Adipocyte (in vitro differentiated cells): ENCODE data around the gene CYTH1.
"Not testable (repeated sequence)": the region's sequence is repeated elsewhere in the genome, so short reads cannot be mapped to it uniquely, and the experiment has no call there.

Experiments
- DNase-seq: peaks from one replicate; pipeline ENCODE4 v3.0.0-alpha.2; 2015; ENCODE audit warnings: low read depth
- H3K27me3 ChIP-seq: replicated peaks from 2 replicates; pipeline ENCODE4 v1.7.0; 2013; ENCODE audit warnings: mild to moderate bottlenecking, low read length, moderate library complexity; ENCODE audit not compliant: control insufficient read depth, insufficient read depth
- H3K36me3 ChIP-seq: 2 replicates; pipeline ENCODE4 v1.7.0; 2013; ENCODE audit warnings: low read length, mild to moderate bottlenecking, moderate library complexity; ENCODE audit not compliant: control insufficient read depth, insufficient read depth, severe bottlenecking
- H3K4me1 ChIP-seq: 2 replicates; pipeline ENCODE4 v1.7.0; 2013; ENCODE audit warnings: mild to moderate bottlenecking, low read length, moderate library complexity; ENCODE audit not compliant: control insufficient read depth, insufficient read depth
- H3K4me3 ChIP-seq: 2 replicates; pipeline ENCODE4 v1.7.0; 2013; ENCODE audit warnings: mild to moderate bottlenecking, low read length, moderate library complexity
- H3K9ac ChIP-seq: 2 replicates; pipeline ENCODE4 v1.7.0; 2013; ENCODE audit warnings: mild to moderate bottlenecking, low read length, moderate library complexity
- H3K9me3 ChIP-seq: 2 replicates; pipeline ENCODE4 v1.7.0; 2013; ENCODE audit warnings: mild to moderate bottlenecking, low read length, moderate library complexity; ENCODE audit not compliant: control insufficient read depth

CYTH1 gene

GRCh38 chr17:78784352-78784751 lies 2.3 kb upstream of the CYTH1 start:
- H3K4me3 ChIP-seq = no peak overlapping the region
- H3K9ac ChIP-seq = no peak overlapping the region
- H3K9me3 ChIP-seq = no peaks in the 10 kb centered on the region
- peaks cover 12% of the 10 kb centered on the region for H3K4me1 ChIP-seq
- no peaks in the 10 kb centered on the region for H3K27me3 ChIP-seq
- H3K36me3 ChIP-seq = peaks cover 3% of the 10 kb centered on the region
- no peak for DNase-seq

- peaks cover 9% of the 10 kb centered on the region for H3K4me1 ChIP-seq
- no peak for DNase-seq
- no peak overlapping the region for H3K9ac ChIP-seq
- H3K4me3 ChIP-seq = no peak overlapping the region
- peaks cover 3% of the 10 kb centered on the region for H3K36me3 ChIP-seq
- H3K9me3 ChIP-seq = no peaks in the 10 kb centered on the region
- no peaks in the 10 kb centered on the region for H3K27me3 ChIP-seq
These were observed 1.7 kb upstream of the CYTH1 start for GRCh38 chr17:78783711-78784324.

- H3K36me3 ChIP-seq = no peaks in the 10 kb centered on the region
- H3K4me1 ChIP-seq = peaks cover 9% of the 10 kb centered on the region
- DNase-seq = peak; percentile 76
- peak overlapping the region; percentile 87 for H3K4me3 ChIP-seq
- no peaks in the 10 kb centered on the region for H3K9me3 ChIP-seq
- no peaks in the 10 kb centered on the region for H3K27me3 ChIP-seq
- H3K9ac ChIP-seq = peak overlapping the region; percentile 87
These were observed 775 bp downstream of the CYTH1 start for GRCh38 chr17:78781104-78781892.

DNA sequence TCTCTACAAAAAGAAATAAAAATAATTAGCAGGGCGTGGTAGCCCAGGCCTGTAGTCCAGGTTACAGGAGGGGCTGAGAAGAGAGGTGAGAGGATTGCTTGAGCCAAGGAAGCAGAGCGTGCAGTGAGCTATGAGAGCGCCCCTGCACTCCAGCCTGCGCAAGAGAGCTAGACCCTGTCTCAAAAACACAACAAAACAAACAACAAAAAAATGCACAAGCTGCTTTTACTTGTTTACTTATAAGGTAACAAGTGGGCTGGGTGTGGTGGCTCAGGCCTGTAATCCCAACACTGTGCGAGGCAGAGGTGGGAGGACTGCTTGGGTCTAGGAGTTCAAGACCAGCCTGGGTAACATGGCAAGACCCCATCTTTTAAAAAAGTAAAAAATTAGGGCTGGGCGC lies 1.7 kb downstream of the CYTH1 start:
- Histone ChIP-seq H3K9ac (peak overlapping the region; percentile 1), H3K9me3 (no peaks in the 10 kb centered on the region), H3K27me3 (no peaks in the 10 kb centered on the region), H3K4me1 (peaks cover 9% of the 10 kb centered on the region), H3K4me3 (peak overlapping the region; percentile 87), H3K36me3 (no peaks in the 10 kb centered on the region)
- no peak for DNase-seq

GRCh38 chr17:78779850-78780249 lies 2.2 kb downstream of the CYTH1 start:
- DNase-seq = no peak
- Histone ChIP-seq H3K36me3 (no peaks in the 10 kb centered on the region), H3K9ac (peak overlapping the region; percentile 1), H3K27me3 (no peaks in the 10 kb centered on the region), H3K4me1 (peaks cover 10% of the 10 kb centered on the region), H3K4me3 (no peak overlapping the region), H3K9me3 (no peaks in the 10 kb centered on the region)

- H3K4me1 ChIP-seq = peaks cover 15% of the 10 kb centered on the region
- DNase-seq, H3K9me3 ChIP-seq, H3K36me3 ChIP-seq, H3K27me3 ChIP-seq, H3K4me3 ChIP-seq, H3K9ac ChIP-seq: not testable (repeated sequence)
These were observed 2.8 kb downstream of the CYTH1 start for GRCh38 chr17:78779286-78779651.

DNA sequence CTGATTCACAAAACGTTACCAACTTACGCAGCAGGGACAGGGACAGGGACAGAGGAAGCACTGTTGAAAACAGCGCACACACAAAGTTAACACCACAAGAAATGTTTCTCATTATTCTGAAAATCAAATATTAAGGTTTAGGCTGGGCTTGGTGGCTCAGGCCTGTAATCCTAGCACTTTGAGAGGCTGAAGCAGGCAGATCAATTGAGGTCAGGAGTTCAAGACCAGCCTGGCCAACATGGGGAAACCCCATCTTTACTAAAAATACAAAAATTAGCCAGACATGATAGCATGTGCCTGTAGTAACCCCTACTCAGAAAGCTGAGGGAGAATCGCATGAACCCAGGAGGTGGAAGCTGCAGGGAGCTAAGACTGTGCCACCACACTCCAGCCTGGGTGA lies 4.2 kb downstream of the CYTH1 start:
- Histone ChIP-seq H3K4me1 (peaks cover 17% of the 10 kb centered on the region), H3K4me3 (no peak overlapping the region), H3K9me3 (no peaks in the 10 kb centered on the region), H3K9ac (no peak overlapping the region), H3K36me3 (no peaks in the 10 kb centered on the region), H3K27me3 (no peaks in the 10 kb centered on the region)
- DNase-seq = no peak

DNA sequence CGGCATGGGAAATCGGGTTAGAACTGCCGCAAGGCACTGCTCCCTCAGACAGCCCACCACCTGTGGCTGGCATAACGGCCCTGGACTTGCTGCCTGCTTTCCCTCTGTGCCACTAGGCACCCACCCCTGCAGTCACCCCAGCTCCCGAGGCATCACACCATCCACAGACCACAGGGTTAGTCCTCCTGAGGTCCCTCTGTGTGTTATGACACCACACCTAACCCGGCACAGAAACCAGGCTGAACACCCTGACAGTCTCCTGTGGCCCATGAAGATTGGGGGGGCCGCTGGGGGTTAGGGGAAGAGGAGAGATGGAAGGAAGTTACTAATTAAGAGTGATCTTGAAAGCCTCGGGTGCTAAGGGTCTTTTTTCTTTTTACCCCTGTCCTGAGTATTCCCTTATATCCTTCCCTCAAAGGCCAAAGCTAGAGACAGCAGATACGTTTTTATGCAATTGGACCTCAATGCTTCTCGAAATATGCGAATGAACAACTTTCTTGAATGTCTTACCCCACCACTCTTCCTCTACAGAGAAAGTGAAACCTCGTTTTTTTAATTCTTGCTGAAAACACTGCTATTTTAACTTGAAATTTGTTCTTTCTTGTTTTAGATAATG lies 7.0 kb downstream of the CYTH1 start:
- Histone ChIP-seq H3K9me3 (no peaks in the 10 kb centered on the region), H3K27me3 (no peaks in the 10 kb centered on the region)
- DNase-seq = no peak

DNA sequence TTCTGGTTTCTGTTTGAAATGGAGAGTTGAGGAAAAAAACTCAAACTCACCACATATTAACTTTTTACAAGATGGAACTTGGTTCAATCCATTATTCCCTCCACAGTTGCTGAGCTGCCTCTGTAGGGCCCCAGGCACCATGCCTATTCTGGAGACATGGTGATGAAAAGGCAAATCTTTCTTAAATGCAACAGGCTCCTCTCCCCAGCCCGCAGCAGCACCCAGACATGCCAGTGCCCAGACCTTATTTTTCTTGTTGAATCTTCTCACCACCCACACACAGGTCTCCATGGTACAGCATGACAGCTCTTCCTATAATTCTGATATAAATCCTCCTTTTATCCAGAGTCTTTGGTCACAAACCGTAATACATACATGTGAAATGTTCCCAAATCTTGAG lies 7.6 kb downstream of the CYTH1 start:
- Histone ChIP-seq H3K9ac (no peak overlapping the region), H3K27me3 (no peaks in the 10 kb centered on the region), H3K9me3 (no peaks in the 10 kb centered on the region), H3K4me3 (no peak overlapping the region), H3K36me3 (no peaks in the 10 kb centered on the region), H3K4me1 (peaks cover 13% of the 10 kb centered on the region)
- DNase-seq = no peak

More for the DNA sequence above, 7.0 kb downstream of the CYTH1 start:
- Histone ChIP-seq H3K4me1 (peaks cover 11% of the 10 kb centered on the region), H3K9ac (no peak overlapping the region), H3K4me3 (no peak overlapping the region), H3K36me3 (no peaks in the 10 kb centered on the region)

DNA sequence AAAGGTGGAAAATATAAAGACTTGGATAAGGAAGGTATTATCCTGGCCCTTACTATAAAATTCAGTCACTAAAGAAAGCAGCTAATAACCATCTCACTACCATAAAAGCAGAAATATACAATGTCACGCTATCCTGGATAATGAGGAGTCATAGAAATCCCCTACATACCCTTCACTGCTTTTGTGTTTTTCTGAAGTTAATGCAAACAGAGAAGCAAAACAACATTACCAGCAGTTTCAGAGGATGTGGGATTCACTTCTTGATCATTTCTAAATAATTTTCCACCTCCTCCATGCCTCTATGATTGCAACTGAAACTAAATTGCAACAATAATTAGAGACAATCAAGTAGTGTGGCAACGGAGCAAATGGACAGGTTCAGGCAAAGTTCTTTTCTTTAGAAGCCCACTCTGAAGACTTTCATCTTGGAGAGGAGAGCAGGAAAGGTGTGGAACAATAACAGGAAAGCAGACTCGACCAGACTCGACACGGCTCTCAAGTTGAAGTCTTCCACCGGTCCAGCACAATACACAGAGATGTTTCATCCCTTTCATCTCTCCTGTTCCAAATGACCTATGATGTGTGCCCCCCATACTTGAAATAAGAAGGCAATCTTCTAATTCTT lies 10.2 kb downstream of the CYTH1 start:
- Histone ChIP-seq H3K4me1 (peaks cover 22% of the 10 kb centered on the region), H3K4me3 (no peak overlapping the region), H3K9me3 (no peaks in the 10 kb centered on the region), H3K9ac (no peak overlapping the region), H3K36me3 (no peaks in the 10 kb centered on the region), H3K27me3 (no peaks in the 10 kb centered on the region)
- no peak for DNase-seq

DNA sequence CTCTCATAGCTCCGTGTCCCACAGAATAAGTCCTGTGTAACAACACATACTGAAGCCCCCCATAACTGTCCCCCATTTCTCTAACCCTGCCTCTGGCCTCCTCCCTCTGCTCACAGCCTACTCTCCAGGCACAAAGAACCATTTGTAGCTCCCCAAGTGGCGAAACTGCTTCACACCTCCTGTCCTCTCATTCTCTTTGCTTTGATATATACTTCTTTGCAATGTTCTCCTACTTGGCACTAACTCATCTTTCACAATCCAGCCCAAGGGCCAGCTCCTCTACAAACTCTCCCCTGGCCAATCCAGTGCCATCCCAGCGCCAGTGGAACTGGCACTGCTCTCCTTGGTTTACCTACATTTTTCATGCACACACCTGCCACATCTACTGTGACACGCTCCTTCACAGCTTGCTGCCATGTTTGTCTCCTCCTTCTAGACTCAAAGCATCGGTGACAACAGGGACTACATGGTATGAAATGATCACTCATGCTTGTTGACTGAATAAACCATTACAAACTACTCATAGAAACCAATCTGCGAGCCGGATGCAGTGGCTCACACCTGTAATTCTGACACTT lies 12.8 kb downstream of the CYTH1 start:
- Histone ChIP-seq H3K4me1 (peaks cover 21% of the 10 kb centered on the region), H3K4me3 (no peak overlapping the region), H3K9ac (no peak overlapping the region), H3K27me3 (no peaks in the 10 kb centered on the region), H3K36me3 (no peaks in the 10 kb centered on the region), H3K9me3 (no peaks in the 10 kb centered on the region)
- no peak for DNase-seq
